ENCODE measurements around the gene NSMCE1. TPM values are rescaled to one million over a fixed set of nuclear protein-coding genes. Genes with fewer than 3 reads are reported as not detected.
"Not testable (repeated sequence)": the region's sequence is repeated elsewhere in the genome, so short reads cannot be mapped to it uniquely, and the experiment has no call there.

Gene NSMCE1
- total RNA-seq, 1 experiment from 2014 or later = 62.7 TPM

DNA sequence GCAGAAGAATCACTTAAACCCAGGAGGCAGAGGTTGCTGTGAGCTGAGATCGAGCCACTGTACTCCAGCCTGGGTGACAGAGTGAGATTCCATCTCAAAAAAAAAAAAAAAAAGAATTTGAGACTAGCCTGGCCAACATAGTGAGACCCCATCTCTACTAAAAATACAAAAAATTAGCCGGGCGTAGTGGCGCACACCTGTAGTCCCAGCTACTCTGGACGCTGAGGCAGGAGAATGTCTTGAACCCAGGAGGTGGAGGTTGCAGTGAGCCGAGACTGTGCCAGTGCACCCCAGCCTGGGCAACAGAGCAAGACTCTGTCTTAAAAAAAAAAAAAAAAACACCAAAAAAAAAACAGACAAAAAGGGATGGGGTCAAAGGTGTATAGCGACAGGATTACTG lies 4.1 kb upstream of the NSMCE1 start:
- not testable (repeated sequence) for DNase-seq (ENCODE audit: low read depth)

DNA sequence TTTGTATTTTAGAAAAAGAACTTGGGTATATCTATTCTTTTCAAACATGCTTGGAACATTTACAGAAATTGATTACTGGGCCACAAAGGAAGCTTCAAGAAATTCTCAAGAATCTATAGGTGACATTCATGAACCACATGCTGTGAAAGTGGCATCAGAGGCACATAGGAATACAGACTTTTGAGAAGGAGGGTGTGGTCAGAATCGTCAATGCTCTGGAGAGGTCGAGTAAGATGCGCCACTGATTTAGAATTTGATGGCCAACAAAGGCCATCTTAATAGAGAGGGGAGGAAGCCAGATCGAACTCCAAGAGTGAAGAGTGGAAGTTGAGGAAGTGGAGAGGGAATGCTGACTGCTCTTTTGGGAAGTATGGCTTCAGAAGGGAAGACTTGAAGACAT lies 3.5 kb upstream of the NSMCE1 start:
- DNase-seq (ENCODE audit: low read depth) = no peak

DNA sequence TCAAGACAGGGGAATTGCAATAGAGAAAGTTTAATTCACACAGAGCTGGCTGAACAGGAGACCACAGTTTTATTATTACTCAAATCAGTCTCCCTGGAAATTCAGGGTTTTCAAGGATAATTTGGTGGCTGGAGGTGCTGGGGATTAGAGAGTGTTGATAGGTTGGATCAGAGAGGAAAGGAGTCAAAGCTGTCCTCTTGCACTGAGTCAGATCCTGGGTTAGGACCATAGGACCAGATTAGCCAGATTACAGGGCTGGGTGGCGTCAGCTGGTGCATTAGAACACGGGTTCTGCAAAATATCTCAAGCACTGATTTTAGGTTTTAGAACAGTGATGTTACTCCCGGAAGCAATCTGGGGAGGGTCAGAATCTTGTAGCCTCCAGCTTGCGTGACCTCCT lies 1.8 kb upstream of the NSMCE1 start:
- DNase-seq (ENCODE audit: low read depth) = no peak

DNA sequence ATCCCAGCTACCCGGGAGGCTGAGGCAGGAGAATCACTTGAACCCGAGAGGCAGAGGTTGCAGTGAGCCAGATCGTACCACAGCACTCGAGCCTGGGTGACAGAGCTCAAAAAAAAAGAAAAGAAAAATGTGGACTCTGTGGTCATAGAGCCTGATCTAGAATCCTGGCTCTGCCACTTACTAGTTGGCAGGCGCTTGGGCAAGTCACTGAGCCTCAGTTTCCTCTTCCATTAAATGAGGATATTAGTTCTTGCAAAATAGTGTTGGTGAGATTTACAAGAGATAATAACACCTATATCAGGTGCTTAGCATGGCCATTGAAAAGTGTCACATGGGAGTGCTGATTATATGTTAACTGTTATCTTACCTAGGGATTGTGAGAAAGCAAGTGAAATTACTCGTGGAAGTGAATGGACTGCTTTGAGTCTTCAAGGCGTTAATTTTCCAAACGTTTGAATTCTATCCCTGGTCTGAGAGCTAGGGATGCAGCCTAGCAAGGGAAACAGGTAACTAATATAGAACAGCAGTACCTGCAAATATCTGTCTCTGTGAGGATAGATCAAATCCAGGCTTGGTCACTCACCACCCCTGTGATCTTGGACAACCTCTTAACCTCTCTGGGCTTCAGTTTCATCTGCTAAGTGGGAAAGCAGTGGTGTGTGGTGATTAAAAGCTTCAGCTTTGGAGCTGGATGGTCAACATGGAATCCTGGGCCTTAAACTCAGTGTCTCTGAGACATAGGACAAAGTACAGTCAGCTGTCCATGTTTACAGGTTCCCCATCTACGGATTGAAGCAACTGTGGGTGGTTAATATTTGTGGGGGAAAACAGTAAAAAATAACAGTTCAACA lies 953 bp upstream of the NSMCE1 start:
- no peak for DNase-seq (ENCODE audit: low read depth)

DNA sequence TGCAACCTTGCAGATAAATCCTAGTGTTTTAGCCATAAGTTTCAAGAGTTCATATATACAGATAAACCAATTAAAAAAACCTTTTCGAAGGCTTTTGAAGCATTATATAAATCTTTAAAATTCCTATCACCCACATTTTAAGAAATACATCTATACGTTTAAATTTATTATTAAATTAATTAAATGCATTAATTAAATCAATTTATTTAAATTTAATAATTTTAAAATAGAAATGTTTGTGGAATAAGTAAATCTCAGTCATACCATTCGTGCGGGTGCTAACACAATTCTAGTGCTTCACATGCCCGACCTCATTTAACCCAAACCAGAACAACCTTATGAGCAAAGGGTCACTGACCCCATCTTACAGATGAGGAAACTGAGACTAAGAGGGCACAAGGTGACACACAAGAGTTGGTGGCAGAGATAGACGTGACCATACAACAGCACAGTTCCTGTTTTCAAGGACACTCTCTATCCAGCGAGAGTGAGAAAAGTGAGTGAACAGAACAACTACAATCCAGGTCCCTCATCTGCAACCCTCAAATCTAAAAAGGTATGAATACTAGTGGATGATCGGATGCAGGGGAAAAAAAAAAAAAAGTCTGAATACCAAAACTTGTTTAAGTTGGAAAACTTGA lies 1.4 kb downstream of the NSMCE1 start:
- DNase-seq (ENCODE audit: low read depth) = no peak

- DNase-seq (ENCODE audit: low read depth) = no peak
Observed at GRCh38 chr16:27265982-27266381, 2.6 kb downstream of the NSMCE1 start.

DNA sequence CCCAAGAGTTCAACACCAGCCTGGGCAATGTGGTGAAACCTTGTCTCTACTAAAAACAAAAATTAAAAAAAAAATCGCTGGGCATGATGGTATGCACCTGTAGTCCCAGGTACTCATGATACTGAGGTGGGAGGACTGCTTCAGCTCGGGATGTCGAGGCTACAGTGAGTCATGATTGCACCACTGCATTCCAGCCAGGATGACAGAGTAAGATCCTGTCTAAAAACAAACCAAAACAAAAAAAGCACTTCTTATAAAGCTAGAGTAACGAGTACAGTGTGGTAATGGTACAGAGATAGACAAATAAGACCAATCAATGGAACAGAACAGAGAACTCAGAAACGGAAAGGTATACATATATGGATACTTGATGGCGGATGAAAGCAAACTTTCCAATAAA lies 4.4 kb downstream of the NSMCE1 start:
- DNase-seq (ENCODE audit: low read depth) = peak; percentile 59

DNA sequence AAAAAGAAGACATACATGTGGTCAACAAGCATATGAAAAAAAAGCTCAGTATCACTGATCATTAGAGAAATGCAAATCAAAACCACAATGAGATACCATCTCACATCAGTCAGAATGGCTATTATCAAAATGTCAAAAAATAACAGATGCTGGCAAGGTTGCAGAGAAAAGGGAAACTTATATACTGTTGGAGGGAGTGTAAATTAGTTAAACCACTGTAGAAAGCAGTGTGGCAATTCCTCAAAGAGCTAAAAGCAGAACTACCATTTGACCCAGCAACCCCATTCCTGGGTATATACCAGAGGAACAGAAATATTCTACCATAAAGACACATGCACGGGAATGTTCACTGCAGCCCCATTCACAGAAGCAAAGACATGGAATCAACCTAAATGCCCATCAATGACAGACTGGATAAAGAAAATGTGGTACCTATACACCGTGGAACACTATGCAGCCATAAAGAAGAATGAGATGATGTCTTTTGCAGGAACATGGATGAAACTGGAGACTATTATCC lies 5.6 kb downstream of the NSMCE1 start:
- DNase-seq (ENCODE audit: low read depth) = not testable (repeated sequence)

DNA sequence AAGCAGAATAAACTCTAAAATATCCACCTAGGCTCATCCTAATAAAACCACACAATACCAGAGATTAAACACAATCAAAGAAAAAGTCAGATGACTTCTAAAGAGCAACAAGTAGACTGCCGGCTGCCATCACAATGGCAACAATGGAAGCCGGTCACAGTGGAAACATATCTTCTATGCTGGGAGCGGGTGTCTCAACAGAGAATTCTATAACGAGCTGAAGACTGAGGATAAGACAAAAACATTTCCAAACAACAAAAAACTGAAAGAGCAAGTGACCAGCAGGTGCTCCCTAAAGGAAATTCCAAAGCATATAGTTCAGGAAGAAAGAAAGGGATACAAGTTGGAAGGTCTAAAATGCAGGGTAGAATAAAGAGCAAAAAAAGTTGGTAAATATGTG lies 8.9 kb downstream of the NSMCE1 start:
- DNase-seq (ENCODE audit: low read depth) = no peak

- no peak for DNase-seq (ENCODE audit: low read depth)
Observed at GRCh38 chr16:27258241-27258734, 10.3 kb downstream of the NSMCE1 start.

DNA sequence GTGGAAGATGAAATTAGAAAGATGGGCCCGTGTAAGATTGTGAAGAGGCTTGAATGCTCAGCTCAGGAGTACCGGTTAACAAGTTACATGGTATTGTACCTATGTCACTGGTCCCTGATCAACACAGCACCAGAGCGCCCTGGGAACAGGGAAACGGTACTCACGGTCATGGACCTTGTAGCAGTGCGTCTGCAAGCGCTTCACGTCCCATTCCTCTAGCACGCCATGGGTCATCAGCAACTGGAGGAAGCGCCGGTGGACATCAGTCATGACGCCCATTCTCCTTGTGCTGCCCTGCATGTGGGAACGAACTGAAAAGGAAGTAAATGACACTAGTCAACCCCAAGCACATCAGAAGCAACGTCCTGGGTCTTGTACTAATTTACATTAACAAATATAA lies 11.3 kb downstream of the NSMCE1 start:
- no peak for DNase-seq (ENCODE audit: low read depth)

DNA sequence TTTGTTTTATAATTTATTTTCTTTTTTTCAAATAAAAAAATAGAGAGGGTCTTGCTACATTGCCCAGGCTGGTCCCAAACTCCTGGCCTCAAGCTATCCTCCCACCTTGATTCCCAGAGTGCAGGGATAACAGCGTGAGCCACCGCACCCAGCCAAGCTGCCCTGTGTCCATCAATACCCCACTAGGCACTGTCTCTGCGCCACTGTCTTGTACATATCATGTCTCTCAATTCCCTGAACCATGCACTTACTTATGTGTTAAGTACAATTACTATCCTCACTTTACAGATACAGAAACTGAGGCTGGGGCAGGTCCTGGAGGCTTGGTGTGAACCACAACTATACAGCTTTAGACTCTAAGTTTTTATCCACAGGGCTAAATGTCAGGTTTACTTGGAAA lies 11.7 kb downstream of the NSMCE1 start:
- no peak for DNase-seq (ENCODE audit: low read depth)

DNA sequence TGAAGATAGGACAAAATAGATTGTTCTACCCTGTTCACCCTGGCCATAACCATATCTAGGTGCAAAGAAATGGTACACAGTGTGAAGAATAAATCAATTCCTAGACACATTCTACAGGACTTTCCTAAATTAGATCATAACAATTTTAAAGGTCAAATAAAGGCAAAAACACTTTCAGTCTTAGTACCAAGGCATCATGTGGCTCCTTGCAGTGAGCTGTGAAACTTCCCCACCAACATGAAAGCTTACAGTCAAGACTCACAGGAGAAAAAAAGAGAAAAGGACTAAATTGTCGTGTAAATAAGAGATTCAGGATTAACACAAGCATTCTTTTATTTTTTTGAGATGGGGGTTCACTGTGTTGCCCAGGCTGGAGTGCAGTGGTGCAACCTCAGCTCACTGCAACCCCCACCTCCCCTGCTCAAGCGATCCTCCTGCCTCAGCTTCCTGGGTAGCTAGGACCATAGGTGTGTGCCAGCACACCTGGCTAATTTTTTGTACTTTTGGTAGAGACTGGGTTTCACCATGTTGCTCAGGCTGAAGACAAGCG lies 14.2 kb downstream of the NSMCE1 start:
- no peak for DNase-seq (ENCODE audit: low read depth)

DNA sequence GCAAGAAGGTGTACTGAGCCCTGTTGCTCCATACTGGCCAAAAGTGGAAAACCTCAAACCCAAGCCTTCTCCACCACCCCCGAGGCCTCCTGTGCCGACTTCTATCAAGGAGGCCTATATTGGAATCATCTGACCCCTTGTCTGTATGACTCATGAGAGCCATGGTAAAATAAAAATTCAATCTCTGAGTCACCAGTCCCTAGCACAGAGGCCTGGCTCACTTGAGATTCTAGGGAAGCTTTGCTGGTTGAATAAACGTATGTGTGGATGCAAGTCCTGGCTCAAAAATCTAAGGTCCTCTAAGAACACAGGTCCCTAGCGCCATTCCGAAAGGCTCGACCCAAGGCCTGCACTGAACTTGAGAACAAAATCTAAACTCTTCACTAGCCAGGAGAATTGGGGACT lies 15.0 kb downstream of the NSMCE1 start:
- peak; percentile 87 for DNase-seq (ENCODE audit: low read depth)

DNA sequence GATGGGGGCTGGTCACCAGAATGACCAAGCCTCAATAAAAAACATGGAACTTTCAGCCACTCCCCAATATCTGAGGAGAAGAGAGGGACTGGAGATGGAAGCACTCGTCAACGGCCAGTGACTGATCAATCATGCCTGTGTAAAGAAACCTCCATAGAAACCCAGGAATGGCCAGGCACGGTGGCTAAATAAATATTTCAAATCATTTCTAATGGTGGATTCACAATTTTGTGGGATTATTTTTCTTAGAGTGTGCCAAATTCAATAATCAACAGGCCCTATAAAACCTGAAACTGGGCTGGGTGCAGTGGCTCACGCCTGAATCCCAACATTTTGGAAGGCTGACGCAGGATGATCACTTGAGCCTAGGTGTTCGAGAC lies 16.4 kb downstream of the NSMCE1 start:
- no peak for DNase-seq (ENCODE audit: low read depth)

- DNase-seq (ENCODE audit: low read depth) = no peak
Observed at GRCh38 chr16:27251541-27252205, 16.9 kb downstream of the NSMCE1 start.

- not testable (repeated sequence) for DNase-seq (ENCODE audit: low read depth)
Observed at GRCh38 chr16:27248886-27249285, 19.7 kb downstream of the NSMCE1 start.

GRCh38 chr16:27248036-27248435 lies 20.5 kb downstream of the NSMCE1 start:
- DNase-seq (ENCODE audit: low read depth) = no peak

DNA sequence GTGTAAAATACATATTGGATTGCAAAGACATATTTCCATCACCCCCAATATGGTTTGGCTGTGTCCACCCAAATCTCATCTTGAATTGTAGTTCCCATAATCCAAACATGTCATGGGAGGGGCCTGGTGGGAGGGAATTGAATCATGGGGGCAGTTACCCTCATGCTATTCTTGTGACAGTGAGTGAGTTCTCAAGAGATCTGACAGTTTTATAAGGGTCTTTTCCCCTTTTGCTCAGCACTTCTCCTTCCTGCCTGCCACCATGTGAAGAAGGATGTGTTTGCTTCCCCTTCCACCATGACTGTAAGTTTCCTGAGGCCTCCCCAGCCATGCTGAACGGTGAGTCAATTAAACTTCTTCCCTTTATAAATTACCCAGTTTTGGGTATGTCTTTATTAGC lies 21.5 kb downstream of the NSMCE1 start:
- DNase-seq (ENCODE audit: low read depth) = not testable (repeated sequence)

DNA sequence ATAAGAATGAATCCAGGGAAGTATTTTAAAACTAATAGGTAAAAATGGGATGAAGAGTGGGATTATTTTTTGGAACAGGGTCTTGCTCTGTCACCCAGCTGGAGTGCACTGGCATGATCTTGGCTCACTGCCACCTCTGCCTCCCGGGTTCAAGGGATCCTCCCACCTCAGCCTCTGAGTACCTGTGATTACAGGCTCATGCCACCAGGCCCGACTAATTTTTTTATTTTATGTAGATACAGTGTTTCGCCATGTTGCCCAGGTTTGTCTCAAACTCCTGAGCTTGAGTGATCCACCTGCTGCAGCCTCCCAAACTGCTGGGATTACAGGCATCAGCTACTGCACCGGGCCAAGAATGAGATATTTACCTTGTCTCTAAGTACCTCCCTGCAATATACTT lies 22.1 kb downstream of the NSMCE1 start:
- DNase-seq (ENCODE audit: low read depth) = no peak

GRCh38 chr16:27245276-27246172 lies 23.0 kb downstream of the NSMCE1 start:
- peak; percentile 80 for DNase-seq (ENCODE audit: low read depth)
